Bone marrow (tissue), 2 donors: ENCODE measurements around the gene GREM1.

ENCODE experiments used
- DNase-seq, 2 donors: peaks; one replicate each; lab custom pipeline; 2025; lab: John Stamatoyannopoulos, UW

Gene GREM1

DNA sequence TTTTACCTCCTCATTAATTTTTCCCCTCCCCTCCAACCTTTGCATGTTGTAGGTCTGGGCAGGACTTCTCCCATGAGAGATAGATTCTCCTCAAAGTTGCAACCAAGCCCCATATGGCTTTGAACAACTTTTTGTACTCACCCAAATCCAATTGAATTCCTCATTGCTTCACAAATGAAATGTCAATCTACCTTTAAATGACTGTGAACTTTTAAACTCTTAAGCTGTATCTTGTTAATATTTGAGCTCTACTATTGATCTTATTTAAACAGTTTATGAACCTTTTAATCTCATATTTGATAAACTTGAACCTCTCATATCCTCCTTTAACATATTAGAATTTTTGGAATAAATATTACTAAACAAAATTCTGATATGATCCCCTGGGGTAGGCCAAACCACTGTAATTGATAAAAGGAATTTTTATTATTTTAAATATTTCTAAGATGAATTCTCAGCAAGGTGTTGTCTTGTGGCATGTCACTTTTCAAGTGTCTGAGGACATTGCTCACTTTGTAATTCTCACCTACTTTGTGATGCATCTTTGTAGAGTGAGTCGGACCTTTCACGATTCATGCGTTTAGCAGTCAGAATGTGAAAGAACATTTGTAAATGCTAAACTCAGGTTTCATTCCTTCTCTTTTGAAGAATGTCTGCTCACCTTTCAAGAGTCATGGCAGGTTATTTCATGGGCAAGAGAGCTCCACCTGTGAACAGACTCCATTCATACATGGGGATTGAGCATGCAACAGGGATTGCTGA, 23.4 kb upstream of the GREM1 start:
- no peak for DNase-seq

DNA sequence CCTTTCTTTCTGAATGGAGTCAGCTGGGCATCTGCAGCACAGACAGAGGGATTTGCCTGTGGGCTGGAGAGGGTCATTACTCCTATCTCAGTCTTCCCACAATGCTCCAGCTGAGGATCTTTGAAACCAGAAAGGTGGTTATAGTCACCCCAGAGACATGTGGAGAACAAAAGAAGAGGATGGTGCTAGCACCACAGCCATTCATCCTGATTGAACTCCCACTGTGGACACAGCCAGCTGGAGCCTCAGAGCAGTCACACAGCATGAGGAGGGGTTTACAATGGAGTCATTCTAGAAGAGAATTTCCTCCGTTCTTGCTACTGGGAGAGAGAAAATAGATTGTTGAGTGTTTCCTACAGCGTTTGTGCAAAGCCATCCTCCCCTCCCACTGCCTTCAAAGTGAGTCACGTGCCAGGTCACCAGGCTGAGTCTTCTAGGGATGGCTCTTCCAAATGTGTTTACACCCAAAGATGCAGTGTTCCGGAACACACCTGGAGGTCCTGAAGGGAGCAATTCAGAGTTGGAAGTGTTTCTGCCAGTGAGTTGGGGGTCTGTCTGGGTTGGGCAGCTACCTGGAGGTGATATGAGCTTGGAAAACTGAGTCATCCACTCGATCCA, 18.9 kb upstream of the GREM1 start:
- DNase-seq, result no peak

DNA sequence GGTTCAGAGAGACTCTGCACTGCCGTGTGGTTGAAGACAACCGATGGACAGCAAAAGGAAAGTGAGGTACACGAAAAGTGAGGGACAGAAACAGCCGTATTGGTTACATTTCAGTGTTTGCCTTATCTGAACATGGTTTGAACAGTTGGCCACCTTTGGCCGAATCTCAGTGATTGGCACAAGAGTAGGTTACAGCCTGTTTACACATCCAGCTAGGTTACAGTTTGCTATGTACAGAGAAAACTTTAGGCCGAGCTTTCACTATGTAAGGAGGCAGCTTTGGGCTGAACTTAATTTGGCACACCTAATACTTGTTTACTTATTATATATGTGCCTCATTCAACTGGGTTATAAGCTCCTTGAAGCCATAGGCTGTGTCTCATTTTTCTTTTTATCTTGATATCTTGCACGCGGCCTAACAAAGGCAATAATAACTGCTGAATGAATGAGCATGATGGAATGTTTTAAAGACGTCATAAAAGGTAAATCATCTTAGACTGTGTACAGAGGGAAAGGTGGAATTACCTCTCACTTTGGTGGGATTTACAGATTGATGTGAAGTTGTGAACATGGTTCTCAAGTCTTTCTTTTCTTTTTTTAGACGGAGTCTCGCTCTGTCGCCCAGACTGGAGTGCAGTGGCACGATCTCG, 17.2 kb upstream of the GREM1 start:
- DNase-seq, result no peak

DNA sequence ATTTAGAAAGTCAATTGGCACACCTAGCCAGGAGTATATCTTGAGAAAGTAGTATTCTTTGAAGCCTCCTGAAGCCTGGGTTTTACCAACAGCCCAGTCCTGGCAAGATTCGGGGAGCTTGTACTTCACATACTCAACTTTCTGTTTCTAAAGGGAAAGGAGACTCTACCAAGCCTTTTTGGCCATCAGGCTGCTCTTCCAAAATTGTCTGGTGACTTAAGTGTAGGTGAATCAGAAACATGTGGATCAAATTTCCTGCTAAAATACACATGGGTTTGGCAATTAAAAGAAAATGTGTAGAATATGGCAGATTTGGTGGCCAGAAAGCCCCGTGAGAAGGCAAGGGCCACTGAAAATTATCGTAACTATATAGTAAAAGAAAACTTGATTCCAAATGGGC, 15.9 kb upstream of the GREM1 start:
- DNase-seq, result no peak

DNA sequence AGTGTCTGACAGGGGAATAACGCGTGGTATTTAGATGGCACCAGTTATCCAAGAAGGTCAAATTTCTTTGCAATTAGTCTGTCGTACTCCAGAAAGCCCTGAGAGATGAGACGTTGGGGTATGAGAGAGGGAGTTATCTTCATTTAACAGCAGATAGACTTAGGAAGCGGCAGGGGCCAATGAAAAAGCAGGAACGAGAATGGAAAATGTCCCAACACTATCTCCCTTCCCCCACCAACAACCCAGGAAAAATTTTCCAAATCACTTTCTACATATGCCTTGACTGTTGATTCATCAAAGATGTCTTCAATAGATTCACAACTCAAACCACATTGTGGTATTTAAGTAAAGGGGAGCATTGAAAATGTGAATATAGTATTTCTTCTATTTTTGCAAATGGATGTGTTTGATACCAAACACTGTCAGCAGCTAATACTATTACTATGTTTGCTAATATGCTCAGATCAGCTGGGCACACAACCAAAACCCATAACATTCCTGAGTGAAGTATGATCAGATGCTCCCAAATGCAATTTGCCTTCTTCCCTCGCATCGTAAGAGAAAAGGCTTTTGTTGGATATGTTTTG, 13.3 kb upstream of the GREM1 start:
- no peak for DNase-seq

DNA sequence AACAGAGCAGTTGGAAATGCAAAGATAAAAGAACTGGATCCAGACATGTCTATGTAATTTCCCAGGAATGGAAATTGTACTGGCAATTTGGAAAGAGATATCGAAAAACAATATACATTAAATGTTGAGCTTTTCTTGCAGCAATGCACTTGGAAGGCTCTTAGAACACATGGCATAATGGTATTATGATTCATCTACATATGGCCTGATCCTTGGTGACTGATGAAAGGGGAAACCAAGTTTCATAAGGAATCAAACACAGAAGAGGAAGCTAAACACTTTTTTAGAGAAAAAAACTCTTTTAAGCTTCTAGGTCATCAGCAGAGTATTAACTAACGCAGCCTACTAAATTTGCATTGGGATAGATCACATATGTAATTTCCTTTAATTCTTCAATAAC, 12.4 kb upstream of the GREM1 start:
- no peak for DNase-seq

- DNase-seq, result no peak
These were observed 11.1 kb upstream of the GREM1 start for GRCh38 chr15:32706704-32707103.

GRCh38 chr15:32707436-32707835, 10.4 kb upstream of the GREM1 start:
- no peak for DNase-seq

DNA sequence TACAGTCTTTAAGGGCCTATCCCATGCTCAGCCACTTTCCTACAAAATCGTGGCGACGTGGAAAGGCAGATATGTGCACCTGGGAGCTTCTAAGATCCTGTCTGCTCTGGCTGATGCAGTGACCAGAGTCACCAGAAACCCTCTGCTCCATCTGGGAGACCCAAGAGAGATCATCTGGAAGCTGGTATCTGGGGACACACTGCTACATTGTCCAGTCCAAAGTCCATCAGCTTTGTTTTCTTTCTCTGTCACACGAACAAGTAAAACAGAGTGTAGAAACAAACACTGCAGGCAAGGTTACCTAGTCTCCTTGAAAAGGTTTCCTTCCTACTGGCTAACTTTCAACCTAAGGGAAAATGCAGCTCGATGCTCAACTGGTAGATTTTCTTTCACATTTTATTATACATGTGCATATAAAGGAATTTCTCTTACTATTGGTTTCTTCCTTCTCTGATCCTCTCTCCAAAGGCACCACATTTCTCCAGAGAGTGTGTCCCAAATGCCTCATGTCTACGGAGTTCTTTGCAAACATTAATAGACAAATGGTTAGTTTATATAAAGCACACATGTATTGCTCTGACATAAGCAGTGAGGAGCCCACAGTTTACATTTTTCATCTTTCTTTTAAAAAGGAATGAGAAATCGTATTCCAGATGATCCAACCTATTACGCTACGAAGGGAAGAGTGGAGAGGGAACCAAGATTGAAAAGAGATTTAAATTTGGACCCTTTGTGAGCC, 8.3 kb upstream of the GREM1 start:
- DNase-seq, result no peak

GRCh38 chr15:32715276-32715675, 2.5 kb upstream of the GREM1 start:
- no peak for DNase-seq

GRCh38 chr15:32716216-32716914, 1.4 kb upstream of the GREM1 start:
- no peak for DNase-seq

GRCh38 chr15:32716915-32717425, 834 bp upstream of the GREM1 start:
- no peak for DNase-seq

- DNase-seq, result no peak
These were observed 520 bp downstream of the GREM1 start for GRCh38 chr15:32718227-32718820.

DNA sequence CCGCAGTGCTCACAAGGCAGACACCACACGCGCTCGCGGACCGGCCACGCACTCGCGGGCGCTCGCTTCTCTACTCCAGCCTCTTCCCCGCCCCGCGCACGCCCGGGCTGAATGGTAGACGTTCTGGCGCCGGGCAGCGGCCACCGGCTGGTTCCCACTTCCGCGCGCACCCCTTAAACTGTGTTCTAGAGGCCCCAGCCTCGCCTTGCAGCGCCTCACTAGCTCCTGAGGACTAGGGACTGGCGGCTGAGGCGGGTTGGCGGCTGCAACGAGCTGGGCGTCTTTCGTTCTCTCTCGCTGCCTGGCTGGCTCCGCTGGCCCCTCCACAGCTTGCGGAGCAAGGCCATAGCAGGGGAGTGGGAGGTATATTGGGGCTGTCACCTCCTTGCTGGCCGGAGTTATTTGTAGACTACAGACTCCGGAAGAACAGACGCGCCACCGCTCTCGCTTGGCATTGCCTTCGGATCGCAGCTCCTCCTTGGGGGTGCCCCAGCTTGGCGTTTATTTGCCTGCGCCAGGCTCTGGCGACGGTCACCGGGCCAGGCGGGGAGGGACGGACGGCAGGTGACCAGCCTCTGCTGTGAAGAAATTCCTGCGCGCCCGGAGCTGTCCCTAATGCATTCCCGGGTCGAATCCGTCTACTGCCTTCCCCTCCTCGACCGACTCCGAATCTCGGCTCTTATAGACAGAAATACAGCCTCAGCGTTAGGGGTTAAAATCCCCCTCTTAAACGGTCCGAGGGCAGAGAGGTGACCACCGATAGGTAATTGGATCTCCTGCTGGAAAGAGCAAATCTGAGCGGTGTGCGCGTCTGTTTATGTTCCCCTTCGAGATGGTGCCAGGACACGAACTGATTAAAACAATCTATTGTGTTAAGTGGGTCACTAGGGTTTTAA, 1.3 kb downstream of the GREM1 start:
- no peak for DNase-seq

DNA sequence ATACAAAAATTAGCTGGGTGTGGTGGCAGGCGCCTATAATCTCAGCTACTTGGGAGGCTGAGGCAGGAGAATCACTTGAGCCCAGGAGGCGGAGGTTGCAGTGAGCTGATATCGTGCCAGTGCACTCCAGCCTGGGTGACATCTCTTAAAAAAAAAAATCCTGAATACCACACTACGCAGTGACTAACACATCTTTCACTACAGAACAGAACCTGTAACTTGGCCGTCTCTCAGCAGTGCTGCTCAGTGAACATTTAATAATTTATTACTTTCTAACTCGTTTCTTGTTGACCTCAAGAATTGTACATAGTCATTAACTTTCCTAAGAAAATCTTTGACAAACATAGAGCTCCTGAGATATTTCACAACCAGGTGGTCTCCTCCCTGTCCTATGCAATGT, 3.8 kb downstream of the GREM1 start:
- DNase-seq, result no peak

- DNase-seq, result no peak
These were observed 4.3 kb downstream of the GREM1 start for GRCh38 chr15:32722136-32722535.

DNA sequence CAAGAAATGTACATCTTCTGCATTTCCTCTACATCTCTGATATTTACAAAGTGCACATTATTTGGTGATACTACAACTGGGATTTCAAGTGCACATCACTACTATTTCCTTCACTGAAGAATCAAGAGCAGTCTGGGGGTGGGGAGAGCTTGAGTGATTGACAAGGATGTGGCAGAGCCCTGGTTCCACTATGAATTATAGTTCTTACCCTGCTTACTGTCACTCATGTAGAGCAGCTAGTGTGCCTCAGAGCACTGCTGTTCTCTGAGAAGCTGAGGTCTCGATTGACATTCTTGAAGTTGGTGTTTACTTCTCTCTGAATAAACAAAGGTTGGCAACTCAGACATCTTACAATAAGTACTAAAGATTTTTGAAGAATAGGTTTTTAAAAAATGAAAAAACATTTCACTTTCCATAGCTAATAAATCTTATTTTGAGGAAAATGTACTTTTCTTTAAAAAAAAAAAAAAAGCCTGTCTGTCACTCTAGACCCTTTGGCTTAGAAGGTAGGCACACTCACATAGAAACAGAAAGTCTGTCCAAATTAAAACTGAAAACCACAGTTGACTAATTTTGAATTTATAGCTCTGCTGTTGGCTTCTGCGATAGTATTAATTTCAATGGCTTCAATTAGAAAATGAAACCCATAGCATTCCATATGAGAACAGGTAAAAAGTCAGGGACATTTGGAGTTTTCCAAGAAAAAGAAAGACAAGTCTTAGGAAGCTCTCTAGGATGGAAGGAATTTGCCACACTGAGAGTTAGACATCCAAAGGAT, 5.6 kb downstream of the GREM1 start:
- no peak for DNase-seq

- no peak for DNase-seq
These were observed 12.0 kb downstream of the GREM1 start for GRCh38 chr15:32729700-32730395.
